GM10248 (cell line): Measurements from ENCODE around the gene CCDC167.
"Not testable (repeated sequence)": the region's sequence is repeated elsewhere in the genome, so short reads cannot be mapped to it uniquely, and the experiment has no call there.

ENCODE experiments used
- CTCF ChIA-PET: fragments of 300-600 bp; sonication (Branson Sonifier 250); formaldehyde crosslinking; extraction: SDS; loops from one replicate; lab custom pipeline; 2021; ENCODE audit warnings: antibody characterized with exemption; lab: Yijun Ruan, JAX
- POLR2A ChIA-PET: fragments of 350-650 bp; sonication (Branson Sonifier 250); formaldehyde crosslinking; extraction: SDS; loops from one replicate; lab custom pipeline; 2020; ENCODE audit warnings: antibody characterized with exemption; lab: Yijun Ruan, JAX
- DNase-seq: peaks from one replicate; pipeline ENCODE4 v3.0.0; 2012; ENCODE audit errors: extremely low spot score
- CTCF ChIP-seq: IDR thresholded peaks from 2 replicates; pipeline ENCODE4 v1.5.1; 2012; ENCODE audit warnings: mild to moderate bottlenecking, low read depth; ENCODE audit errors: extremely low read depth, missing control alignments, control extremely low read depth

CCDC167 gene

GRCh38 chr6:37451441-37452193, 48.1 kb downstream of the CCDC167 start:
- DNase-seq, result no peak
- TF ChIP-seq CTCF, result no peak
- CTCF ChIA-PET, result interaction anchor here (0.9 to 1.4 kb wide), 4 partner anchors 8 to 70 kb away, joined by 3 read pairs; no protein-coding TSS in a partner anchor
- POLR2A ChIA-PET, result no interaction called here

- no peak for TF ChIP-seq CTCF
- ChIA-PET POLR2A (no interaction called here), CTCF (interaction anchor here (1.1 to 1.6 kb wide), 3 partner anchors 9 to 117 kb away, joined by 3 read pairs; no protein-coding TSS in a partner anchor)
- DNase-seq, result no peak
These were observed 49.7 kb downstream of the CCDC167 start for GRCh38 chr6:37449984-37450383.

- CTCF ChIA-PET, result interaction anchor here (1.1 to 1.8 kb wide), 3 partner anchors 9 to 118 kb away, joined by 3 to 6 read pairs (median 3); partner anchors contain the start of gene CMTR1
- POLR2A ChIA-PET, DNase-seq: not testable (repeated sequence)
These were observed 56.5 kb downstream of the CCDC167 start for GRCh38 chr6:37443216-37443542.

GRCh38 chr6:37442416-37443215, 57.1 kb downstream of the CCDC167 start:
- ChIA-PET CTCF (interaction anchor here (0.8 to 1.8 kb wide), 4 partner anchors 10 to 117 kb away, joined by 3 to 6 read pairs (median 3); partner anchors contain the start of gene CMTR1), POLR2A (interaction anchor here (1.2 kb wide), 1 partner anchor 10 kb away, joined by 3 read pairs; the partner anchor contains the start of gene CMTR1)
- DNase-seq, result no peak
- no peak for TF ChIP-seq CTCF

- CTCF ChIA-PET, result interaction anchor here (0.8 to 1.4 kb wide), 3 partner anchors 9 to 23 kb away, joined by 3 read pairs; partner anchors contain the start of gene CMTR1
- no peak for DNase-seq
- no peak for TF ChIP-seq CTCF
- POLR2A ChIA-PET, result interaction anchor here (0.6 to 1.2 kb wide), 2 partner anchors 9 to 53 kb away, joined by 3 read pairs; partner anchors contain the start of gene CMTR1
These were observed 58.0 kb downstream of the CCDC167 start for GRCh38 chr6:37441651-37442050.

- no peak for TF ChIP-seq CTCF
- POLR2A ChIA-PET, result no interaction called here
- DNase-seq, result no peak
- CTCF ChIA-PET, result no interaction called here
These were observed 60.8 kb downstream of the CCDC167 start for GRCh38 chr6:37438930-37439329.

GRCh38 chr6:37435816-37436215, 63.9 kb downstream of the CCDC167 start:
- POLR2A ChIA-PET, result no interaction called here
- peak; percentile 16 for TF ChIP-seq CTCF
- DNase-seq, result no peak
- CTCF ChIA-PET, result interaction anchor here (1.0 kb wide), 1 partner anchor 130 kb away, joined by 3 read pairs; no protein-coding TSS in a partner anchor
